Duodenal mucosa (tissue), 2 donors: ENCODE results near the gene LATS1.

Experiments
- H3K27ac ChIP-seq: one replicate; pipeline ENCODE4 v1.7.0; 2013; ENCODE audit warnings: low read depth, low read length
- H3K27me3 ChIP-seq, 2 donors: one replicate each; pipeline ENCODE4 v1.7.0; 2013; ENCODE audit warnings: low read length in 2 of 2, control low read depth in 1 of 2; ENCODE audit not compliant: insufficient read depth in 2 of 2, control insufficient read depth in 1 of 2
- H3K36me3 ChIP-seq, 2 donors: one replicate each; pipeline ENCODE4 v1.7.0; 2013; ENCODE audit warnings: low read length in 2 of 2, control low read depth in 1 of 2; ENCODE audit not compliant: insufficient read depth in 2 of 2, control insufficient read depth in 1 of 2
- H3K4me1 ChIP-seq, 2 donors: one replicate each; pipeline ENCODE4 v1.7.0; 2013; ENCODE audit warnings: low read length in 2 of 2, control low read depth in 1 of 2; ENCODE audit not compliant: insufficient read depth in 2 of 2, control insufficient read depth in 1 of 2
- H3K4me3 ChIP-seq, 2 donors: one replicate each; pipeline ENCODE4 v1.7.0; 2013; ENCODE audit warnings: low read length in 2 of 2, low read depth in 1 of 2
- H3K9ac ChIP-seq, 2 donors: one replicate each; pipeline ENCODE4 v1.7.0; 2013; ENCODE audit warnings: low read length in 2 of 2, low read depth in 1 of 2
- H3K9me3 ChIP-seq, 2 donors: one replicate each; pipeline ENCODE4 v1.7.0; 2013; ENCODE audit warnings: low read length in 2 of 2, control low read depth in 1 of 2; ENCODE audit not compliant: control insufficient read depth in 1 of 2

The LATS1 gene

DNA sequence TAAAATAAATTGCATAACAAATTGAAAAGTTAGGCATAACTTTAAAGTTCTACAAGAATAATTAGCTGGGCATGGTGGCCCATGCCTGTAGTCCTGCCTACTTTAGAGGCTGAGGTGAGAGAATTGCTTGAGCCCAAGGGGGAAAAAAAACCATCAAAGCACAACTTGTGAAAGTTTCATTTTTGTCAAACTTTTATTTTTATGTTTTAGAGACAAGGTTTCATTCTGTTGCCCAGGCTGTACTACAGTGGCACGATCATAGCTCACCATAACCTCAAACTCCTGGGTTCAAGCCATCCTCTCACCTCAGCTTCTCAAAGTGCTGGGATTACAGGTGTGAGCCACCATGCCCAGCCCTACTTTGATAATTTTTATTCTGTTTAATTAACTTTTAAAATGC lies 83.6 kb downstream of the LATS1 start:
- Histone ChIP-seq H3K4me1 (no peaks in the 10 kb centered on the region), H3K9me3 (no peaks in the 10 kb centered on the region), H3K27me3 (no peaks in the 10 kb centered on the region), H3K36me3 (peaks cover 0 to under 1% of the 10 kb centered on the region in 2 donors), H3K4me3 (no peak overlapping the region), H3K9ac (no peak overlapping the region), H3K27ac (no peak overlapping the region)

DNA sequence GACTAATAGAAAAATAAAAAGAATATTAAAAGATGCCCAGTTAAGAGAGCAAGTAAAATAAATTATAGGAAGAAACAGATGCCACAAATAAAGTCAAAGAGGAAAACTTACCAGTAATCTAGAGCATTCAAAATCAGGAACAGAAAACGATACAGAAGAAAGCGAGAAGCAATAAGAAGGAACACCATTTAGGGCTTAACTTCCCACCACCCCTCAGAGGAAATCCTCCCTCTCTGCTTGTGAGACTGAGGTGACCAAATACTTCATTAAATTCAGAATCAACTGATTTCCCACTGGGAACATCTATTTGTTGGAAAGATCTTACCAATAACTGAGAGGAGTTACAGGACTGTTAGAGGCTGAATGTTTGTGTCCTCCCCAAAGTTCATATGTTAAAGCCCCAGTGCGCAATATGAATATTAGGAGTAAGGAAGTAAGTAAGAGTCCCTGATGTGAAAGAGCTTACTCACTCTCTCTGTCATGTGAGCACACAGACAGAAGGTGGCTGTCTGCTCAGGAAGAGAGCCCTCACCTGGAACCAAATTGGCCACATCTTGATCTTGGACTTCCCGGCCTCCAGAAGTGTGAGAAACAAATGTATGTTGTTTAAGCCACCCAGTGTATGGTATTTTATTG lies 88.9 kb downstream of the LATS1 start:
- H3K9ac ChIP-seq, result no peak overlapping the region
- H3K9me3 ChIP-seq, result no peaks in the 10 kb centered on the region
- H3K27me3 ChIP-seq, result no peaks in the 10 kb centered on the region
- peaks cover 0 to 12% of the 10 kb centered on the region in 2 donors for H3K36me3 ChIP-seq
- H3K4me3 ChIP-seq, result no peak overlapping the region
- H3K27ac ChIP-seq, result no peak overlapping the region
- H3K4me1 ChIP-seq, result no peaks in the 10 kb centered on the region

DNA sequence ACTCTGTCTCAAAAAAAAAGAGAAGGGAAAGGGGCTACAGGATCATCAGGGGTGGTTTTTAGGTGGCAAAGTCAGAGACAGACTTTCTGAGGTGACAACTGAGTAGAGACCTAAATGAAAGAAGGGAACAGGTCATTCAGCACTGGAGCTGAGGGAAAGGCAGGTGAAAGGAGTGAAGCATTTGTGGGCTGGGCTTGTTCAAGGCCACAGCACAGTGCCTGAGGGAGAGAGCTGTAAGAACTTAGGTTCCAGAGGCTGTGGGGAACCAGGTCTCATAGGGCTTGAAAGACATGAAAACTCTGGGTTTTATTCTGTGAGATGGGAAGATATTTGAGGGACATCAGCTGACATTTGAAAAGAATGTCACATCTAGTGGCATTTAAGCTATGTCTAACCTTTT lies 90.2 kb downstream of the LATS1 start:
- H3K9me3 ChIP-seq, result no peaks in the 10 kb centered on the region
- no peak overlapping the region for H3K4me3 ChIP-seq
- H3K27me3 ChIP-seq, result no peaks in the 10 kb centered on the region
- no peak overlapping the region for H3K9ac ChIP-seq
- H3K4me1 ChIP-seq, result no peaks in the 10 kb centered on the region
- peaks cover 4 to 18% of the 10 kb centered on the region in 2 donors for H3K36me3 ChIP-seq
- H3K27ac ChIP-seq, result no peak overlapping the region

DNA sequence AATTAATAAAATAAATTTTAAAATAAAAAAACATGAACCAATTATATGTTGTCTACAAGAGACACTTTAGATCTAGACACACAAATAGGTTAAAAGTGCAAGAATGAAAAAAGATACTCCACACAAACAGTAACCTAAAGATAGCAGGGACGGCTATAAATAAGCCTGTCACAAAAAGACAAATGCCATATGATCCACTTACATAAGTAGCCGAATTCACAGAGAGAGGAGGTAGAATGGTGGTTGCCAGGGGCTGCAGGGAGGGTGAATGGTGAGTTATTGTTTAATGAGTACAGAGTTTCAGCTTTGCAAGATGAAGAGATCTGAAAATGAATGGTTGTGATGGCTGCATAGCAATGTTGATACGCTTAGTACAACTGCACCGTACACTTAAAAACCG lies 102.1 kb downstream of the LATS1 start:
- H3K9me3 ChIP-seq, result peaks cover 2 to 8% of the 10 kb centered on the region in 2 donors
- H3K4me1 ChIP-seq, result no peaks in the 10 kb centered on the region
- H3K9ac ChIP-seq, result no peak overlapping the region
- H3K27me3 ChIP-seq, result no peaks in the 10 kb centered on the region
- no peak overlapping the region for H3K27ac ChIP-seq
- H3K36me3 ChIP-seq, result peaks cover 11 to 20% of the 10 kb centered on the region in 2 donors
- H3K4me3 ChIP-seq, result no peak overlapping the region

DNA sequence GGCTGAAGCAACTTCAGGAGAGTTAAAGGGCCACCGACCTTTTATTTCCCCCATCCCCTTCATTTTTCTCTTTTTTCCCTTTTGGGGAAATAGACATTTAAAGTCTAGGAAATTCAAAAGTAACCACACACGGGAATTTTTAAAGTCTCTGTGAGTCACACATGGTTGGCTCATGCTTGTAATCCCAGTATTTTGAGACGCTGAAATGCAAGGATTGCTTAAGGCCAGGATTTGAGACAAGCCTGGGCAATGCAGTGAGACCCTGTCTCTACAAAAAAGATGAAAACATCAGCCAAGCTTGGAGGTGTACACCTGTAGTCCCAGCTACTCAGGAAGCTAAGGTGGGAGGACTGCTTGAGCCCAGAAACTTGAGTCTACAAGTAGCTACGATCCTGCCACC lies 103.6 kb downstream of the LATS1 start:
- no peaks in the 10 kb centered on the region for H3K27me3 ChIP-seq
- H3K27ac ChIP-seq, result no peak overlapping the region
- peaks cover 2 to 8% of the 10 kb centered on the region in 2 donors for H3K9me3 ChIP-seq
- no peak overlapping the region for H3K9ac ChIP-seq
- H3K36me3 ChIP-seq, result peaks cover 11 to 14% of the 10 kb centered on the region in 2 donors
- H3K4me3 ChIP-seq, result no peak overlapping the region
- H3K4me1 ChIP-seq, result no peaks in the 10 kb centered on the region

DNA sequence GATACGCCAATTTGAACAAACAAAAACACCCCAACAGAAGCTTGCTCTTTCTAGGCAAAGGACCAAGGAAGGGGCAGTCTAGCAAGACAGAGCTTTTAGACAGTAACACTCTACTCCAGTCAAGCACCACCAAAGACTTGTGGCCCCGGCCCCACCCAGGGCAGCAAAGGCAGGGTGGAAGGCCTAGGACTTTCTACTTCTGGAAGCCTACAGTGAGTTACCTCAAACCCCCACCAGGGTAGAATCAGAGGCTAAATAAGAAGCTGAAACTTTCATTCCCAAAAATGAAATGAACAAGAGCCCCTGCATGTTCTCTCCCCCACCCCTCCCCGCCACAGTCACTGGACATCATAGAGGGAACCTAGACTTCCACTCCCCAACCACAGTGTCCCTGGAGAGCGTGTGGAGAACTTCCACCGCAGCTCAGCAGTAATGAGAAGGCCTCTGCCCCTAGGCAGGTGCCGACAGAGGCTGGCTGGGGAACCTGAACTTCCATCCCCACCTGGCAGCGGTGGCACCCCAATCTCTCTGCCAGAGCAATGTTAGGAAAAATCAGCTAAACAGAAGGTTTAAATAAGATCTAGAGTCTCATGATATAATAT lies 109.4 kb downstream of the LATS1 start:
- Histone ChIP-seq H3K9ac (no peak overlapping the region), H3K27me3 (no peaks in the 10 kb centered on the region), H3K9me3 (peaks cover 0 to 4% of the 10 kb centered on the region in 2 donors), H3K4me3 (no peak overlapping the region), H3K27ac (no peak overlapping the region), H3K36me3 (peaks cover 2 to 9% of the 10 kb centered on the region in 2 donors), H3K4me1 (no peaks in the 10 kb centered on the region)
